Measurements from ENCODE around the gene TAF1A.

DNA sequence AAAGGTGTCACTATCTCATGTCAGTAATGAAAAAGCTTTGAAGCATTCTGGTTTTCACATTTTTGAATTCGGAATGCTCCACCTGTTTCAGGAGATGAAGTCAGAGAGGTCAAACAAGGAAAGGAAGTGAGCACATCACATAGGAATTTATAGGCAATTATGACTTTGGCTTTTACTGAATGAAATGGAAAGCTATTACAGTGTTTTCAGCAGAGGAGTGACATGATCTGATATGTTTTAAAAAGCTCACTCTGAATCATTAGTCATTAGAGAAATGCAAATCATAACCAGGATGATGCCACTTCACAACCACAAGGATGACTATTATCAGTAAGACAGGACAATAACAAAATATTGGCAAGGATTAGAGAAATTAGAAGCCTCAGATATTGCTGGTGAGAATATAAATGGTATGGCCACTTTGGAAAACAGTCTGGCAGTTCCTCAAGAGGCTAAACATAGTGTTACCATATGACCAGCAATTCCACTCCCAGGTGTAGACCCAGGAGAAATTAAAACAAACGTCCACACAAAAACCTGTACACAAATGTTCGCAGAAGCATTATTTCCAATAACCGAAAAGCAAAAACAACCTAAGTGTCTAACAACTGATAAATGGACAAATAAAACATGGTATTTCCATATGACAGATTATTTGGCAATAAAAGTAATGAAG, 7.5 kb downstream of the TAF1A start:
- TF ChIP-seq, protein P1, sequence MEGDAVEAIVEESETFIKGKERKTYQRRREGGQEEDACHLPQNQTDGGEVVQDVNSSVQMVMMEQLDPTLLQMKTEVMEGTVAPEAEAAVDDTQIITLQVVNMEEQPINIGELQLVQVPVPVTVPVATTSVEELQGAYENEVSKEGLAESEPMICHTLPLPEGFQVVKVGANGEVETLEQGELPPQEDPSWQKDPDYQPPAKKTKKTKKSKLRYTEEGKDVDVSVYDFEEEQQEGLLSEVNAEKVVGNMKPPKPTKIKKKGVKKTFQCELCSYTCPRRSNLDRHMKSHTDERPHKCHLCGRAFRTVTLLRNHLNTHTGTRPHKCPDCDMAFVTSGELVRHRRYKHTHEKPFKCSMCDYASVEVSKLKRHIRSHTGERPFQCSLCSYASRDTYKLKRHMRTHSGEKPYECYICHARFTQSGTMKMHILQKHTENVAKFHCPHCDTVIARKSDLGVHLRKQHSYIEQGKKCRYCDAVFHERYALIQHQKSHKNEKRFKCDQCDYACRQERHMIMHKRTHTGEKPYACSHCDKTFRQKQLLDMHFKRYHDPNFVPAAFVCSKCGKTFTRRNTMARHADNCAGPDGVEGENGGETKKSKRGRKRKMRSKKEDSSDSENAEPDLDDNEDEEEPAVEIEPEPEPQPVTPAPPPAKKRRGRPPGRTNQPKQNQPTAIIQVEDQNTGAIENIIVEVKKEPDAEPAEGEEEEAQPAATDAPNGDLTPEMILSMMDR (IDR thresholded peaks at IDR 0.05; ENCODE audit: insufficient read depth, low read length, poor library complexity, severe bottlenecking) = no peak
- no peak for TF ChIP-seq EZH2phosphoT487 (conservative IDR thresholded peaks at IDR 0.05; ENCODE audit: low read length)

All from SU-DHL-6 (cell line).